Glutamatergic neuron (in vitro differentiated cells): ENCODE data around the gene WDR41. TPM values are rescaled to one million over a fixed set of nuclear protein-coding genes. Genes with fewer than 3 reads are reported as not detected.

Experiments used
- DNase-seq: peaks from one replicate; pipeline ENCODE4 v3.0.0; 2022
- H3K27ac Mint-ChIP-seq: one replicate; pipeline ENCODE4 v1.8.0; 2020; ENCODE audit warnings: mild to moderate bottlenecking, mixed read lengths, inconsistent platforms; ENCODE audit not compliant: unreplicated experiment
- H3K27me3 Mint-ChIP-seq: one replicate; pipeline ENCODE4 v1.8.0; 2020; ENCODE audit warnings: mild to moderate bottlenecking, moderate library complexity, mixed read lengths, inconsistent platforms; ENCODE audit not compliant: unreplicated experiment
- H3K36me3 Mint-ChIP-seq: one replicate; pipeline ENCODE4 v1.8.0; 2020; ENCODE audit warnings: mild to moderate bottlenecking, mixed read lengths, inconsistent platforms; ENCODE audit not compliant: unreplicated experiment
- H3K4me1 Mint-ChIP-seq: one replicate; pipeline ENCODE4 v1.8.0; 2020; ENCODE audit warnings: mild to moderate bottlenecking, low read depth, mixed read lengths, inconsistent platforms; ENCODE audit not compliant: unreplicated experiment
- H3K4me3 Mint-ChIP-seq: one replicate; pipeline ENCODE4 v1.8.0; 2020; ENCODE audit warnings: mild to moderate bottlenecking, mixed read lengths, inconsistent platforms; ENCODE audit not compliant: unreplicated experiment
- H3K9me3 Mint-ChIP-seq: one replicate; pipeline ENCODE4 v1.8.0; 2020; ENCODE audit warnings: mild to moderate bottlenecking, moderate library complexity, mixed read lengths, inconsistent platforms; ENCODE audit not compliant: unreplicated experiment
- total RNA-seq: library from RNA; stranded (reverse); fragmentation: NEBNext Ultra II Directional; extraction: Animal tissue kit (Norgen Biotek cat#: 25700); gene quantifications from one replicate; pipeline ENCODE4 v1.2.1, GENCODE V29; 2021; ENCODE audit not compliant: unreplicated experiment
- TF ChIP-seq, protein P1 (sequence below): fragments of 200-600 bp; sonication (generic); IDR thresholded peaks from one replicate; pipeline ENCODE4 v1.5.0; 2021; ENCODE audit not compliant: partially characterized antibody, unreplicated experiment

WDR41 gene
- total RNA-seq, 1 donor from 2014 or later: 49.3 TPM

DNA sequence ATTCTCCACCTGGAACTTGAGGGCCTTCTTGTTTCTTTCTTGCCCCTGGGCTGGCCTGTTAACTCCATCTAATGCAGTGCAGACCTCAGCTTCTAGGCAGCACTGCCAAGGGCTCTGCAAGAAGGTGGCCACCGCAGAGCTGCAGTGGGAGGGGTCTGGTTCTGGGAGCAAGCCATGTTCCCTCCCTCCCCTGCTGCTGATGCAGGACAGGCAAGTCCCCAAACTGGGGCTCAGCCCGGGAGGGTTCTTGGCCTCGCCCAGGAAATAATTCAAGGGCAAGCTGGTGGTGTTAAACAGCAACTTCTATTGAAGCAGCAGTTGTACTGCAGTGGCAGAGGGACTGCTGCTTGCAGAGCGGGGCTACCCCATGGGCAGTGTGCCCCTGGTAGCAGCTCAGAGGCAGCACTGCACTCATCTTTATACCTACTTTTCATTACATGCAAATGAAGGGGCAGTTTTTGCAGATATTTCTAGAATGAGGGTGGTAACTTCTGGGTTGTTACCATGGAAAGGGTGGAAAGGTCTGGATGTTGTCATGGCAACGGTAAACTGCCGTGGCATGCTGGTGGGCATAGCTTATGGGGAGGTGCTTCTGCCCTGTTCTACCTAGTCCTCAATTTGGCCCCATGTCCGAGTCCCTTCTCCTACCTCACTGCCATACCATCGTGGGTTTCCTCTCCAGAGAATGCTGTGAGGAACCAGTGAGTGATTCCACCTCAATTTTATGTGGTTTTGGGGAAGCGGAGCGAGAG lies 82.1 kb downstream of the WDR41 start:
- Mint-ChIP-seq H3K4me3 (no peak overlapping the region), H3K9me3 (peaks cover 3% of the 10 kb centered on the region), H3K36me3 (no peaks in the 10 kb centered on the region), H3K27me3 (peaks cover 4% of the 10 kb centered on the region), H3K4me1 (peaks cover 1% of the 10 kb centered on the region), H3K27ac (no peak overlapping the region)
- TF ChIP-seq, protein P1, sequence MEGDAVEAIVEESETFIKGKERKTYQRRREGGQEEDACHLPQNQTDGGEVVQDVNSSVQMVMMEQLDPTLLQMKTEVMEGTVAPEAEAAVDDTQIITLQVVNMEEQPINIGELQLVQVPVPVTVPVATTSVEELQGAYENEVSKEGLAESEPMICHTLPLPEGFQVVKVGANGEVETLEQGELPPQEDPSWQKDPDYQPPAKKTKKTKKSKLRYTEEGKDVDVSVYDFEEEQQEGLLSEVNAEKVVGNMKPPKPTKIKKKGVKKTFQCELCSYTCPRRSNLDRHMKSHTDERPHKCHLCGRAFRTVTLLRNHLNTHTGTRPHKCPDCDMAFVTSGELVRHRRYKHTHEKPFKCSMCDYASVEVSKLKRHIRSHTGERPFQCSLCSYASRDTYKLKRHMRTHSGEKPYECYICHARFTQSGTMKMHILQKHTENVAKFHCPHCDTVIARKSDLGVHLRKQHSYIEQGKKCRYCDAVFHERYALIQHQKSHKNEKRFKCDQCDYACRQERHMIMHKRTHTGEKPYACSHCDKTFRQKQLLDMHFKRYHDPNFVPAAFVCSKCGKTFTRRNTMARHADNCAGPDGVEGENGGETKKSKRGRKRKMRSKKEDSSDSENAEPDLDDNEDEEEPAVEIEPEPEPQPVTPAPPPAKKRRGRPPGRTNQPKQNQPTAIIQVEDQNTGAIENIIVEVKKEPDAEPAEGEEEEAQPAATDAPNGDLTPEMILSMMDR: no peak
- DNase-seq: no peak

DNA sequence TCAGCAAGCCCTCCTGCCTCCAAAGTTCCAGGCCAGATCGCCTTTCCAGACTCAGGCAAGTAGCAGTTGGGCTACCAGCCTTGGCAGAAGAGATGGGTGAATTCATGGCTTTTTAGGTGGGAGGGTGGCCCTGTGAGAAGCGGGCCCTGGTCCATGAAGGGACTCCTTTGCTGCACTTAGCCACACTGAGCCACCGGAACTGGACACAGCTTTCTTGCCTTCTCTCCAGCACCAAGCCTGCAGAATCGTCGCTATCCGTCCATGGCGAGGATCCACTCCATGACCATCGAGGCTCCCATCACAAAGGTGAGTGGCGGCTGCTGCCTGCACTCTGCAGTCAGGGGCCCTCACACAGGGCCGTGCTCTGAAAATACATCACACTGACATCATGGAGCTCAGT lies 85.0 kb downstream of the WDR41 start:
- Mint-ChIP-seq H3K4me3 (no peak overlapping the region), H3K27ac (no peak overlapping the region), H3K36me3 (no peaks in the 10 kb centered on the region), H3K27me3 (peaks cover 2% of the 10 kb centered on the region), H3K4me1 (peaks cover 1% of the 10 kb centered on the region), H3K9me3 (peaks cover 3% of the 10 kb centered on the region)
- TF ChIP-seq, protein P1: no peak
- DNase-seq: no peak

DNA sequence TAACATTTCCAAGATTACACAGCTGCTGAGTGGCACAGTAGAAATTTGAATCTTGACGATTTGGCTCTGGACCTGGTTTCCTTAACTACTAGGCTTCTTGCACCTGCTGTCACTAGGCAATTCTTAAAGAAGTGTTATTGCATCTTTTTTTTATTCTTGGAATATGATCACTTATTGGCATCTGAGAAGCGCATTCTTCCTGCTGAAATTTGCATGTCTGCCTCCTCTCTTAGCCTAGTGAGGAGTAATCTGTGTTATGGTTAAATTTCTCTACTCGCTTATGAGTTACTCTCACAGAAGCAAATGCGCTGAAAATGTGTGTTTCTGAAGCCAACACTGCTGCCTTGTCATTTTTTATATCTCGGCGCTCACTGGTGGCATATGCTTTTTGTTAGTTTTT lies 89.3 kb downstream of the WDR41 start:
- peaks cover 8% of the 10 kb centered on the region for H3K4me1 Mint-ChIP-seq
- no peak for DNase-seq
- TF ChIP-seq, protein P1: no peak
- H3K27ac Mint-ChIP-seq: no peak overlapping the region
- peaks cover 2% of the 10 kb centered on the region for H3K27me3 Mint-ChIP-seq
- no peaks in the 10 kb centered on the region for H3K36me3 Mint-ChIP-seq
- H3K9me3 Mint-ChIP-seq: peaks cover 3% of the 10 kb centered on the region
- H3K4me3 Mint-ChIP-seq: no peak overlapping the region

DNA sequence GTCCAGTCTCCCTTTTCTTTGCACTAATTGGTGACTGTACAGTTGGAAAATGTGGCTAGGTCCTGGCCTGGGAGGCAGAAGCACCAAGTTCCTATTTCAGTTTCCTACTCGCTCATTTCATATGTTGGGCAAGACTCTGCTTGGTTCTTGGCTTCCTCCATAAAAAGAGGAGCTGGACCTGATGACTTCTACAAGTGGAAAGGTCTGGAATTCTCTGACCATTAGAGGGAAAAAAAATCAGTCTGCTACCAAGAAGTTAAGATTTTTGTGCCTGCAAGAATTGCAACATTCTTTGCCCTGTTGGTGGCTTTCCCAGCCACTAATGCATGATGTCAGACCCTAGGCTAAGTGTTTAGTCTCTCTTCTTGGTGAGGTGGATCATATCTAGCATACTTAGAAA lies 91.5 kb downstream of the WDR41 start:
- peaks cover 23% of the 10 kb centered on the region for H3K4me1 Mint-ChIP-seq
- H3K27ac Mint-ChIP-seq: no peak overlapping the region
- H3K27me3 Mint-ChIP-seq: peaks cover 3% of the 10 kb centered on the region
- H3K4me3 Mint-ChIP-seq: no peak overlapping the region
- no peaks in the 10 kb centered on the region for H3K36me3 Mint-ChIP-seq
- DNase-seq: no peak
- peaks cover 5% of the 10 kb centered on the region for H3K9me3 Mint-ChIP-seq
- TF ChIP-seq, protein P1: no peak

DNA sequence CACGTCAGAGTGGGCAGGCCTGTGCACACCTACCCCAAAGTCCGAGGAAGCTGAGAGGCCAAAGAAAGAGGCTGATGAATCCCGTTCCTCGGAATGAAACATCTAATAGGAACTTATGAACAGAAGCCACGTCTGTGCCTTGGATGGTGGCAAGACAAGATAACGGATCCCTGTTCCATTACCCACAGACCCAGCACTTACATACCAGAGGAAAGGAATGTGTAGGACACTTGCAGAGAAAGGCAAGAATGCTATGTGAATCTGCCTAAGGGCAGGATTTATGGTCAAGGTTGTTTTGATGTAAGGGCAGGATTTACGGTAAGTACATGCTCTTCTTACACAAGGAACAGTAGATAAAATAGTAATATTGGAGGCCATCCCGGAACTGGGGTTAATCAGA lies 93.2 kb downstream of the WDR41 start:
- TF ChIP-seq, protein P1: no peak
- H3K36me3 Mint-ChIP-seq: no peaks in the 10 kb centered on the region
- no peak overlapping the region for H3K4me3 Mint-ChIP-seq
- H3K9me3 Mint-ChIP-seq: peaks cover 3% of the 10 kb centered on the region
- no peak for DNase-seq
- H3K27ac Mint-ChIP-seq: peak overlapping the region; percentile 66
- H3K27me3 Mint-ChIP-seq: peaks cover 2% of the 10 kb centered on the region
- H3K4me1 Mint-ChIP-seq: peaks cover 23% of the 10 kb centered on the region
